ENCODE data around the gene CCR3.

The CCR3 gene

GRCh38 chr3:46299608-46300460 lies 57.6 kb downstream of the CCR3 start:
- no peak for DNase-seq

- DNase-seq: no peak
Observed at GRCh38 chr3:46300461-46300789, 58.2 kb downstream of the CCR3 start.

GRCh38 chr3:46301122-46301835 lies 59.0 kb downstream of the CCR3 start:
- DNase-seq: no peak

GRCh38 chr3:46303240-46303639 lies 61.0 kb downstream of the CCR3 start:
- DNase-seq: no peak

- DNase-seq: no peak
Observed at GRCh38 chr3:46304739-46305138, 62.5 kb downstream of the CCR3 start.

GRCh38 chr3:46312991-46313390 lies 70.7 kb downstream of the CCR3 start:
- peak; percentile 67 for DNase-seq

- DNase-seq: no peak
Observed at GRCh38 chr3:46314517-46314916, 72.3 kb downstream of the CCR3 start.

GRCh38 chr3:46316206-46316605 lies 73.9 kb downstream of the CCR3 start:
- no peak for DNase-seq
